Suppressor macrophage (primary cell): ENCODE measurements around the gene FETUB.

Experiments used
- DNase-seq, 4 experiments: peaks; one replicate each; pipeline ENCODE4 v3.0.0-alpha.2; 2020 to 2022

FETUB gene

DNA sequence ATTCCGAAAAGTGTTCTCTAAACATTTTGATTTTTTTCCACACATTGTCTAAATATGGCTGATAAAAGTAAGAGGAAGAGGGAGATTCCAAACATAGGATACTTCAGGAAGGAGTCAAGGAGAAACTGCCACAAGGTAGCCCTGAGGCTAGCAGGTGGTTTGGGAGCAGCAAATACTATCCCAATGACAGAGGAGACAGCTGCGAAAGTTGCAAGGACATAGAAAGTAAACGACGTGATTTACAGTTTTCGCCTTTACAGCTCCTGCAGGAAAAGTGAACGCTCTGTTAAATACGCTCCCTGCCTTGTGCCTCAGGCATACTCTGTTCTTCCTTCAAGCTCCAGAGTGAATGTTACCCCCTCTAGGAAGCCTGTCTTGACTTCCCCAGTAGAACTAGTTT lies 3.7 kb upstream of the FETUB start:
- no peak for DNase-seq

GRCh38 chr3:186637686-186638085 lies 2.5 kb upstream of the FETUB start:
- no peak for DNase-seq

DNA sequence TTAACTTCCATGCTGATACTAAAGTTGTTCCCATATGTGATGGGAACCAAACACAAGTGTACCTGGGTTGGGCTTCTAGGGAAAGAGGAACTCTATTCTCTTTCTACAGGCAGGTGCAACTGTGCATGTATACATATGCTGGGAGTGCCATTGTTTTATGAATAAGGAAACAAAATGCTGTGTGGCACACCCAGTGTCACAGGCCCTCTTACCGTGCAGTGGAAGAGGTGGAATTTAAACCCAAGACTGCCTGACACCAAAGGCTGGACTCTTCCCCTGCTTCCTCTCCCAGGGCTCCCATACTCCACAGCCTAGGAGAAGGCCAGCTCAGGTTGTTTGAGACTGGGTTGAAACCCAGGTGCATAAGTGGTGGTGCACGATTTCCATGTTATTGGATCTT lies 1.9 kb upstream of the FETUB start:
- DNase-seq, result no peak

GRCh38 chr3:186640473-186640818 lies 247 bp downstream of the FETUB start:
- DNase-seq, result no peak

GRCh38 chr3:186640929-186641328 lies 730 bp downstream of the FETUB start:
- DNase-seq, result no peak

DNA sequence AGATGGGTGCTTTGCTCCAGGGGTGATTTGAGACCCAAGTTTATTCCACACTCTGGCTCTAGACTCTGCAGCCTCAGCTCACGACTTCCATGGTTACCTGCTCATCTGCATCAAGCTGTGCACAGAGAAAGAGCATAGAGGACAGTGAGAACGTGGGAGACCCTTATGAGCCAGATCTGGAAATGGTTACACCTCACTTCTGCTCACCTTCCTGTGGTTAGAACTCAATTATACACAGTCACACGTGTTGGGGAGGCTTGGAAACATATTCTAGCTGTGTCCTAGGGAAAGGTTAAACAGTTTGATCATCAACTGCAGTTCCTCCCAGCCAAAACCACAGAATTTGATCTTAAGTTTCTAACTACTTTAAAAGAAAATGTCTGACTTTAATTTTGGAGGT lies 1.8 kb downstream of the FETUB start:
- DNase-seq, result no peak

DNA sequence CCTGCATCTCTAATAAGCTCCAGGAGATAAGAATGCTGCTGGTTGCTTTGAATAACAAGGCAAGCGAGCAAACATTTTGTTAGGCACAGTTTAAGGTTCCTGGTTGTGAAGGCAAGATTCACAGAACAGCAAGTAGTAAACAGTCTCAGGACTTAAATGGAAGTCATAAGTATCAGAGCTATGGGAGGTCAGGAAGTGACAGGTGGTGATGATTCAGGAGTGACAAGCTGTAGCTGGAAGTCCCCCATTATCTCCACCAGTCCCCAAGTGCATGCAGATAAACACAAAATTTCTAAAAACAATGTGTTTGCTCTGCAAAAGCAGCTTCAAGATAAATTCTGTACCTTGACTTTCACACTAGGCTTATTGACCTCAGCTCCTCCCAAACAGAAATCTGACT lies 3.3 kb downstream of the FETUB start:
- no peak for DNase-seq

- DNase-seq, result no peak
These were observed 4.5 kb downstream of the FETUB start for GRCh38 chr3:186644683-186645082.

GRCh38 chr3:186646106-186646505 lies 5.9 kb downstream of the FETUB start:
- DNase-seq, result no peak

DNA sequence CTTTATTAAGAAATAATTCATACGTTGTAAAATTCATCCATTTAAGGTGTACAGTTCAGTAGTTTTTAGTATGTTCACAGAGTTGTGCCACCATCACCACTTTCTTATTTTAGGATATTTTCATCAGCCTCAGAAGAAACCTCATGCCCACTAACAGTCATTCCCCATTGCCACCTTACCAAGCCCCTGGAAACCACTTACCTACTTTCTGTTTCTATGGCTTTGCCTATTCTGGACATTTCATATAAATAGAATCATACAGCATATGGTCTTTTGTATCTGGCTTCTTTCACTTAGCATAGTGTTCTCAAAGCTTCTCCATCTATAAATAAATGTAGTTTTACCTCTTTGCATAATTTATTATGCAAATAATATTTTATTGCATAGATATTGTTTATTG lies 6.6 kb downstream of the FETUB start:
- no peak for DNase-seq

- DNase-seq, result no peak
These were observed 8.7 kb downstream of the FETUB start for GRCh38 chr3:186648851-186649250.

DNA sequence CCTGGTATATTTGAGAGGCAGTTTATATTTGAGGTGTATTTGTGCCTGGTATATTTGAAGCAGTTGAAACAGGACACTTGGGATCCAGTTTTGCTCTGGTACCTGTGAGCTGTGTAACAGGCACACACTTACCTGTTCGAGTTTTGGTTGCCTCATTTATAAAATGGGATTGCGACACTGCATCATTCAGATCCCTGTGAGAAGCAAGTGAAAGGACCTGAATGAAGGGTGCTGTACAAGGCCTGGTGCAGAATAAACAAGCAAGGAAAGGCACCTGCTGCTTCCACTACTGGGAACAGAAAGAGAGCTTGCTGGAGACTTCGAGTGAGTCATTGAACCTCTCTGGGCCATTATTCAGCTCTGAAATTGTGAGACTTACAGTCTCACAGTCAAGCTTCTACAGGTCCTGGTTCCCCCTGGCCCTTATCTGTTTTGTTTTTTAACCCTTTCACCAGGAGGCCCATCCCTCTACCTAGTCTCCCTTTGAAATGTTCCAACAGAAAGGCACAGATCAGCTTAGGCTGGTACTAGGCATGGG lies 11.5 kb downstream of the FETUB start:
- no peak for DNase-seq

DNA sequence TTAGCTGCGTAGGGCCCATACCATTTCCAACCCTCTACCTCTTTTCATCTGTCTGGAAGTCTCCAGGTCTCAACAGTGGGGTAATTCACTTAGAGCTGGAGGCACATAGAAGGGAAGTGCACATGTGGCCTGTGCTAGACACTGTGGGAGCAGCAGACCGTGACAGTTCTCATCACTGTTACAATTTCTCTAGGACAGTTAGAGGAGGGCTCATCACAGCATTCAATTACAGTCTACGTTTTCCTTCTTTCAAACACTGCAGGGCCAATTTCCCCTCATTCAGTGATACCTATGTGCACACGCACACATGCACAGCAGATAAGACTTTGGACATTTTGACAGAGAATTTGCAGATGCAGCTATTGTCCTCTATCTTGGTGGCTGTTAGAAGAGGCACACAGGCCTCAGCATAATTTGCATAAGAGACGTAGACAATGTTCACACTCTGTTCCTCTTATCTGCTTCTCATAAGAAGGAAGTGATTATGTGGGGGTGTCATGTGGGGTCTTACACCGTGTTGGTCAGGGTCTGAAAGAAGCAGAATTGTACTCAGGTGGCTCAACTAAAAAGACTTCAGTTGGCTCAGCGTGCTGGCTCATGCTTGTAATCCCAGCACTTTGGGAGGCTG lies 13.0 kb downstream of the FETUB start:
- no peak for DNase-seq

DNA sequence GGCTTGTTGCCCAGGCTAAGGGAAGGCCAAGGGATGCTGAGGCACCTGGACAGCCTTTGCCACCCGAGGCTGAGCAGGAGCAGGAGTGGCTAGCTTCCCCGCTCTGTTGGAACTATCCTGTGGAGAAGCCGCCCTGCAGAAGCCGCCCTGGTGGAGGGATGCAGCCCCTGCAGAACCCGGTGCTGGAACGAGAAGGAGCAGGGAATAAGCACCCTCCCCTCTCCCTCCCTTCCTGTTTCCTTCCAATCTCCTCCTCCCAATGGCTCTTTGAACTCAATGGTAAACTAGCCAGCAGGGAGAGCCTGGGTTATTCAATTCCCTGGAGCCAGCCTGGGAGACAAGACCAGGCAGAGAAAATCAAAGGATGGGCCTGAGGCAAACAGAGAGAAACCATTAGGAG lies 13.8 kb downstream of the FETUB start:
- DNase-seq, result no peak

DNA sequence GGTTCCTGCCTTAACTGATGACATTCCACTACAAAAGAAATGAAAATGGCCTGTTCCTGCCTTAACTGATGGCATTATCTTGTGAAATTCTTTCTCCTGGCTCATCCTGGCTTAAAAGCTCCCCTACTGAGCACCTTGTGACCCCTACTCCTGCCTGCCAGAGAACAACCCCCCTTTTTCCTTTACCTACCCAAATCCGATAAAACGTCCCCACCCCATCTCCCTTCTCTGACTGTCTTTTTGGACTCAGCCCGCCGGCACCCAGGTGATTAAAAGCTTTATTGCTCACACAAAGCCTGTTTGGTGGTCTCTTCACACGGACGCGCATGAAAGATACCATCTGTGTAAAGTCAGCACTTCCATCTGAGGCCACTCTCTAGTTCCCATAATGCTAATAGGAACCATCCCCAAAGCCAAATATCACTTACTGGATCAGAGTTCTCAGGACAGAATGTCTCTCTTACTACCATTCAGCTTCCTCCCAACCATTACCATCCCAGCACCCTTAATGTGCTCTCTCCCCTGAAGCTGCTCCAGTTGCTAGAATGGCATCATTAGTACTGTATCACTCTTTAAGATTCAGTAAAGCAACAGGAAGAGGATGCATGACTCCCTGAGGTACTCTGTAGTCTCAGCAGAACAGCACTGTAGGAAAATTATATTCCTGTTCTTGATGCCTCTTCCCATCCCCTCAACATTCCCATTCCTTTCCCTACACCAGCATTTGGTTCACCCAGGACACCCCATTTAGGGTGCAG lies 23.3 kb downstream of the FETUB start:
- no peak for DNase-seq

GRCh38 chr3:186664119-186664495 lies 23.9 kb downstream of the FETUB start:
- DNase-seq, result no peak

- no peak for DNase-seq
These were observed 24.3 kb downstream of the FETUB start for GRCh38 chr3:186664506-186664905.

- no peak for DNase-seq
These were observed 25.5 kb downstream of the FETUB start, which contains the start of gene HRG for GRCh38 chr3:186665625-186666188. Gene HRG, plus strand, starts transcription at chr3:186666014. Its CDS starts 18 bp downstream, at chr3:186666032.

GRCh38 chr3:186668426-186668825 lies 28.2 kb downstream of the FETUB start:
- peak in 2 of 4 experiments; percentile 9 to 10 for DNase-seq

DNA sequence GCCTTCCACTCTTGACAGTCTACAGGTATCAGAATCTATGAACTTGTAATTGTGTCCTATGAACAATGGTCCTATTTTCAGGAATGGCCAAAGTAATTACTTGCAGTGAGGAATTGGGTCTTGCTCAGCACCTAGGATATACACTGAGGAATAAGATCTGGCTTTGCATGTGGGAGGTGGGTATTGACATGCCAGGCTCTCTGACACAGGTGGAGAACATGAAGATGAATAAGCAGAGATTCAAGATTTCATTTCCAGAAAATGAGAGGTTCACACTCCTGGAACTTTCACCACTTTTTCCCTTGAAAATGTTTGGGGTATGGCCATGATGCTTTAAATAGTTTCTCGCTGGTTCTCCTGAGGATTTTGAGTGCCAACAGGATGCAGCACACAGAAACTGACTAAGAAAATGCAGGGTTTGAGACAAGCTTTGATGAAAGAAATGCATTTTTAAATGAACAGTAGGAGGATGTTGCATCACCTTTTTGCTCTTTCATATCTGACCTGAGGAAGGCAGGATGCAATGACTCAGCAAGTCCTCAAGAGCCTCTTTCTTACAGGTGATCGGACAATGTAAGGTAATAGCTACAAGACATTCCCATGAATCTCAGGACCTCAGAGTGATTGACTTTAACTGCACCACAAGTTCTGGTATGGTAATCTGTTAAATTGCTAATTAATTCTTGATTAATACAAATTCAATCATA lies 29.3 kb downstream of the FETUB start:
- DNase-seq, result no peak

DNA sequence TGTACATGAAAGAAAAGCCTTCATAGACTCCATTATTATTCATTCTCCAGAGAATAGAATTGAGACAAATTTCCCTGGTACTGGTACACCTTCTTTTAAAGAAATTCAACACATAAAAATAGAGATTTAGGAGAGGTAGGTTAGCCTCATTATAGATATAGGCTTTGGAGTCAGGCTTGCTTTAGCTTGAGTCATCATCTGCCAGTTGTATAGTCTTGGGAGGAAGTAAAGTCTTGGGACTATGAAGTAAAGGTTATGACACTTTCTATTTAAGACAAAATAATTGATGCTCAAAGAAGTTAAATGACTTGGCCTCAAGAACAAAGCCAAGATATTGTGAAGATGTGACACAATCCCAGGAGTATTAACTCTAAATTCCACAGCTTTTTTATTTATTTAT lies 30.0 kb downstream of the FETUB start:
- DNase-seq, result peak in 3 of 4 experiments; percentile 20 to 61 (median 52)

DNA sequence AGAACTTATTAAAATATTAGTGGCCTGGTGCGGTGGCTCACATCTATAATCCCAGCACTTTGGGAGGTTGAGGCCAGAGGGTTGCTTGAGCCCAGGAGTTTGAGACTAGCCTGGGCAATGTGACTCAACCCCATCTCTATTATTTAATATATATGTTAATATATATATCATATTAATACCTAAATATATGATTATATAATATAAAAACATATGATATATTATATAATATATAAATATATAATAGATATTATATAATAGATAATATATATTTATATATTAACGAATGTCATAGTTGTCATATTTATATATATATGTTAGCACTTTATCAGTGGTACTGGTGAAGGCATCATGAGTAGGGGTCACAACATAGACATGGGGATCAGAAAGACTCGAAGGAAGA lies 30.9 kb downstream of the FETUB start:
- no peak for DNase-seq

DNA sequence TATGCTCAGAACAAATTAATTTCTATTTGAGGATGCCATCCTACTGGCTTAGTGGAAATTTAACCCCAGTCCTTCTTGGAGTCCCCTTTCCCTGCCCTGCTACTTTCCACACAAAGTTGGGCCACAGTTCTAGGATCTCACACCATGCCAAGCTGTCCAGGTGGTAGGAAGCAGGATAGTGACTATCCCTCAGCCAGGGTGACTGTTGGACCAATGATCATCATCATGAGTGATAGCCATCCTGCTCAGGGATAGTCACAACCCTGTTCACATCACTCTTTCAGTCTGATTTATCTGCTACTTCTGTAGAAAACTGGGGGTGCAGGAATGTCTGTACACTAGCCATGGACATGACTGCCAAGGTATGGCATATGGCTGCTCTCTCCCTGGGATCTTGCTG lies 38.4 kb downstream of the FETUB start:
- DNase-seq, result no peak
